Neural progenitor cell (in vitro differentiated cells): ENCODE data around the gene MYOM1. TPM values are rescaled to one million over a fixed set of nuclear protein-coding genes. Genes with fewer than 3 reads are reported as not detected.
"Not testable (repeated sequence)": the region's sequence is repeated elsewhere in the genome, so short reads cannot be mapped to it uniquely, and the experiment has no call there.

Experiments
- DNase-seq: peaks from one replicate; pipeline ENCODE4 v3.0.0-alpha.2; 2016; ENCODE audit warnings: low spot score
- H2AFZ ChIP-seq: fragments of 200-600 bp; sonication (generic); replicated peaks from 2 replicates; pipeline ENCODE4 v1.6.1; 2016; ENCODE audit warnings: antibody characterized with exemption
- H3F3A ChIP-seq: fragments of 200-600 bp; sonication (generic); 2 replicates; pipeline ENCODE4 v1.6.1; 2016; ENCODE audit warnings: antibody characterized with exemption, low read depth
- H3K27ac ChIP-seq: fragments of 200-600 bp; sonication (generic); 2 replicates; pipeline ENCODE4 v1.5.1; 2016; ENCODE audit warnings: mild to moderate bottlenecking
- H3K27me3 ChIP-seq: fragments of 200-600 bp; sonication (generic); 2 replicates; pipeline ENCODE4 v1.6.1; 2016; ENCODE audit warnings: mild to moderate bottlenecking, moderate library complexity
- H3K36me3 ChIP-seq: fragments of 200-600 bp; sonication (generic); 2 replicates; pipeline ENCODE4 v1.5.1; 2016
- H3K4me1 ChIP-seq: fragments of 200-600 bp; sonication (generic); 2 replicates; pipeline ENCODE4 v1.6.1; 2016; ENCODE audit warnings: mixed run types
- H3K4me2 ChIP-seq: fragments of 200-600 bp; sonication (generic); 2 replicates; pipeline ENCODE4 v1.6.1; 2016
- H3K4me3 ChIP-seq: fragments of 200-600 bp; sonication (generic); 2 replicates; pipeline ENCODE4 v1.5.1; 2016
- H3K79me2 ChIP-seq: fragments of 200-600 bp; sonication (generic); 2 replicates; pipeline ENCODE4 v1.6.1; 2016; ENCODE audit warnings: low read depth
- H3K9ac ChIP-seq: fragments of 200-600 bp; sonication (generic); 2 replicates; pipeline ENCODE4 v1.6.1; 2016
- H3K9me3 ChIP-seq: fragments of 200-600 bp; sonication (generic); 2 replicates; pipeline ENCODE4 v1.5.1; 2016; ENCODE audit warnings: low read depth
- H4K20me1 ChIP-seq: fragments of 200-600 bp; sonication (generic); 2 replicates; pipeline ENCODE4 v1.6.1; 2016; ENCODE audit warnings: low read depth
- H3K27ac Mint-ChIP-seq: 3 replicates; pipeline ENCODE4 v1.8.0; 2021; ENCODE audit warnings: mixed read lengths
- H3K27me3 Mint-ChIP-seq: 2 replicates; pipeline ENCODE4 v1.8.0; 2022; ENCODE audit warnings: low read depth, mild to moderate bottlenecking, inconsistent platforms, moderate library complexity, mixed read lengths; ENCODE audit not compliant: insufficient read depth
- H3K36me3 Mint-ChIP-seq: 3 replicates; pipeline ENCODE4 v1.8.0; 2021; ENCODE audit warnings: mixed read lengths
- H3K4me1 Mint-ChIP-seq: 3 replicates; pipeline ENCODE4 v1.8.0; 2021; ENCODE audit warnings: mixed read lengths
- H3K4me3 Mint-ChIP-seq: 3 replicates; pipeline ENCODE4 v1.8.0; 2021; ENCODE audit warnings: mild to moderate bottlenecking, moderate library complexity, mixed read lengths
- H3K9me3 Mint-ChIP-seq: 3 replicates; pipeline ENCODE4 v1.8.0; 2020; ENCODE audit warnings: mixed read lengths
- CTCF ChIP-seq: fragments of 200-600 bp; sonication (generic); IDR thresholded peaks from 2 replicates; pipeline ENCODE4 v1.5.1; 2017; ENCODE audit warnings: antibody characterized with exemption, mild to moderate bottlenecking
- EZH2 ChIP-seq: fragments of 200-600 bp; sonication (generic); IDR thresholded peaks from 2 replicates; pipeline ENCODE4 v1.6.1; 2017; ENCODE audit warnings: antibody characterized with exemption, mild to moderate bottlenecking, moderate library complexity
- EZH2phosphoT487 ChIP-seq: fragments of 200-600 bp; sonication (generic); IDR thresholded peaks from 2 replicates; pipeline ENCODE4 v1.6.1; 2017; ENCODE audit warnings: antibody characterized with exemption
- total RNA-seq: library from RNA; depleted of rRNA; stranded (reverse); fragments of >200 nt; gene quantifications from 2 replicates; pipeline ENCODE4 v1.2.3, GENCODE V29; 2015; ENCODE audit warnings: low replicate concordance

MYOM1 gene
- total RNA-seq, 1 donor from 2014 or later, result 0.45 TPM

GRCh38 chr18:3032721-3033120 lies 187.0 kb downstream of the MYOM1 start:
- peaks cover 5% of the 10 kb centered on the region for H3K9me3 Mint-ChIP-seq
- Histone ChIP-seq H3K4me2 (no peak overlapping the region), H3K79me2 (no peaks in the 10 kb centered on the region), H4K20me1 (no peaks in the 10 kb centered on the region), H2AFZ (no peak overlapping the region), H3K4me3 (no peak overlapping the region), H3K27me3 (no peaks in the 10 kb centered on the region), H3K4me1 (peaks cover 11% of the 10 kb centered on the region), H3F3A (peaks cover 5% of the 10 kb centered on the region), H3K36me3 (no peaks in the 10 kb centered on the region), H3K9me3 (no peaks in the 10 kb centered on the region), H3K27ac (no peak overlapping the region), H3K9ac (no peak overlapping the region)
- H3K36me3 Mint-ChIP-seq, result no peaks in the 10 kb centered on the region
- H3K4me1 Mint-ChIP-seq, result peaks cover 36% of the 10 kb centered on the region
- H3K4me3 Mint-ChIP-seq, result no peak overlapping the region
- TF ChIP-seq CTCF, result no peak
- TF ChIP-seq EZH2phosphoT487, result no peak
- peaks cover 4% of the 10 kb centered on the region for H3K27me3 Mint-ChIP-seq
- H3K27ac Mint-ChIP-seq, result no peak overlapping the region
- no peak for DNase-seq

- DNase-seq, result no peak
These were observed 190.4 kb downstream of the MYOM1 start for GRCh38 chr18:3029215-3029952.

GRCh38 chr18:3028115-3028514 lies 191.7 kb downstream of the MYOM1 start:
- H3K9me3 ChIP-seq, DNase-seq, H3K9ac ChIP-seq, H3K9me3 Mint-ChIP-seq, H3K4me3 Mint-ChIP-seq, H3K27me3 ChIP-seq, H3K36me3 ChIP-seq, H3K27ac ChIP-seq, H3K36me3 Mint-ChIP-seq, H3K27me3 Mint-ChIP-seq, H3K79me2 ChIP-seq, H3K4me3 ChIP-seq, H2AFZ ChIP-seq, H3K4me2 ChIP-seq, H4K20me1 ChIP-seq: not testable (repeated sequence)
- Mint-ChIP-seq H3K4me1 (peaks cover 40% of the 10 kb centered on the region), H3K27ac (peak overlapping the region; percentile 48)
- peaks cover 15% of the 10 kb centered on the region for H3F3A ChIP-seq
- H3K4me1 ChIP-seq, result peaks cover 22% of the 10 kb centered on the region

More at GRCh38 chr18:3029215-3029952, 190.4 kb downstream of the MYOM1 start:
- Histone ChIP-seq H3K4me3 (no peak overlapping the region), H3K9ac (no peak overlapping the region), H3K79me2 (no peaks in the 10 kb centered on the region), H3K27ac (no peak overlapping the region), H3K4me2 (peak overlapping the region; percentile 12), H3K27me3 (no peaks in the 10 kb centered on the region), H3K4me1 (peaks cover 22% of the 10 kb centered on the region), H2AFZ (peak overlapping the region; percentile 95), H3K9me3 (no peaks in the 10 kb centered on the region), H3K36me3 (no peaks in the 10 kb centered on the region), H3F3A (peaks cover 15% of the 10 kb centered on the region), H4K20me1 (no peaks in the 10 kb centered on the region)
- peak overlapping the region; percentile 63 for H3K27ac Mint-ChIP-seq
- H3K4me3 Mint-ChIP-seq, result no peak overlapping the region
- H3K4me1 Mint-ChIP-seq, result peaks cover 40% of the 10 kb centered on the region
- no peaks in the 10 kb centered on the region for H3K9me3 Mint-ChIP-seq
- H3K27me3 Mint-ChIP-seq, result peaks cover 5% of the 10 kb centered on the region
- TF ChIP-seq CTCF, result no peak
- TF ChIP-seq EZH2phosphoT487, result no peak
- no peak for TF ChIP-seq EZH2
- H3K36me3 Mint-ChIP-seq, result no peaks in the 10 kb centered on the region

- H3K27me3 ChIP-seq, result no peaks in the 10 kb centered on the region
- H3K9ac ChIP-seq, result no peak overlapping the region
- H3K79me2 ChIP-seq, result no peaks in the 10 kb centered on the region
- peak overlapping the region; percentile 48 for H2AFZ ChIP-seq
- peak overlapping the region; percentile 72 for H3K27ac Mint-ChIP-seq
- peaks cover 40% of the 10 kb centered on the region for H3K4me1 Mint-ChIP-seq
- peaks cover 22% of the 10 kb centered on the region for H3K4me1 ChIP-seq
- no peak overlapping the region for H3K4me3 Mint-ChIP-seq
- no peaks in the 10 kb centered on the region for H3K36me3 Mint-ChIP-seq
- H3K27me3 Mint-ChIP-seq, result peaks cover 5% of the 10 kb centered on the region
- H3K4me3 ChIP-seq, result no peak overlapping the region
- H4K20me1 ChIP-seq, result no peaks in the 10 kb centered on the region
- peaks cover 2% of the 10 kb centered on the region for H3K9me3 Mint-ChIP-seq
- no peak for DNase-seq
- peaks cover 15% of the 10 kb centered on the region for H3F3A ChIP-seq
- no peak for TF ChIP-seq EZH2phosphoT487
- TF ChIP-seq CTCF, result no peak
- TF ChIP-seq EZH2, result no peak
- no peaks in the 10 kb centered on the region for H3K36me3 ChIP-seq
- H3K27ac ChIP-seq, result no peak overlapping the region
- no peak overlapping the region for H3K4me2 ChIP-seq
- H3K9me3 ChIP-seq, result no peaks in the 10 kb centered on the region
These were observed 192.3 kb downstream of the MYOM1 start for GRCh38 chr18:3027370-3027891.
